H1 (cell line): ENCODE results near the gene GHRL. TPM values are rescaled to one million over a fixed set of nuclear protein-coding genes. Genes with fewer than 3 reads are reported as not detected.

ENCODE experiments used
- CTCF ChIA-PET: fragments of 300-600 bp; sonication (Branson Sonifier 250); formaldehyde crosslinking; loops from one replicate; lab custom pipeline; 2021; ENCODE audit not compliant: partially characterized antibody; lab: Charles Lee
- POLR2A ChIA-PET: fragments of 300-600 bp; sonication (Branson Sonifier 250); formaldehyde crosslinking; loops from one replicate; lab custom pipeline; 2021; ENCODE audit warnings: inconsistent platforms; ENCODE audit not compliant: partially characterized antibody; lab: Charles Lee
- DNase-seq, 2 experiments: peaks; one replicate each; pipeline versions ENCODE4 v3.0.0 to v3.0.0-alpha.2; 2010 to 2022; ENCODE audit warnings: low spot score in 2 of 2, low read depth in 1 of 2, mixed read lengths in 1 of 2
- FAIRE-seq: peaks from 2 replicates; lab custom pipeline; 2011; peaks lifted over from hg19 to GRCh38; lab: Jason Lieb, UNC
- H2AFZ ChIP-seq: 2 replicates; pipeline ENCODE4 v1.8.1; 2012; ENCODE audit warnings: low read length, inconsistent platforms
- H2AK5ac ChIP-seq: 2 replicates; pipeline ENCODE4 v1.6.1; 2013; ENCODE audit warnings: low read depth, low read length
- H2BK120ac ChIP-seq: replicated peaks from 2 replicates; pipeline ENCODE3; 2013; ENCODE audit warnings: low read depth, low read length, inconsistent platforms
- H2BK12ac ChIP-seq: 2 replicates; pipeline ENCODE4 v1.6.1; 2013; ENCODE audit warnings: low read depth, low read length
- H2BK15ac ChIP-seq: 2 replicates; pipeline ENCODE4 v1.6.1; 2013; ENCODE audit warnings: low read length
- H2BK20ac ChIP-seq: 2 replicates; pipeline ENCODE4 v1.6.1; 2013; ENCODE audit warnings: low read length
- H2BK5ac ChIP-seq: 2 replicates; pipeline ENCODE4 v1.6.1; 2013; ENCODE audit warnings: low read depth, low read length
- H3K14ac ChIP-seq: 2 replicates; pipeline ENCODE4 v1.6.1; 2013; ENCODE audit warnings: inconsistent platforms; ENCODE audit not compliant: insufficient read length
- H3K18ac ChIP-seq: 2 replicates; pipeline ENCODE4 v1.6.1; 2013; ENCODE audit warnings: low read length; ENCODE audit errors: extremely low read depth
- H3K23ac ChIP-seq: 2 replicates; pipeline ENCODE4 v1.6.1; 2013; ENCODE audit warnings: inconsistent platforms; ENCODE audit not compliant: insufficient read length
- H3K23me2 ChIP-seq: 2 replicates; pipeline ENCODE4 v1.6.1; 2013; ENCODE audit warnings: low read depth, low read length
- H3K27ac ChIP-seq: 2 replicates; pipeline ENCODE4 v1.6.1; 2011; ENCODE audit warnings: low read depth, low read length, inconsistent platforms
- H3K27me3 ChIP-seq, 4 experiments: replicated peaks in 1 of 4; 1 replicate in 1 of 4; 2 replicates in 3 of 4; pipeline versions ENCODE4 v1.6.1 to v1.8.1; 2011 to 2013; ENCODE audit warnings: low read length in 3 of 4, mild to moderate bottlenecking in 3 of 4, inconsistent platforms in 2 of 4, mixed read lengths in 2 of 4, moderate library complexity in 1 of 4; ENCODE audit not compliant: control insufficient read depth in 3 of 4, insufficient read depth in 3 of 4; ENCODE audit errors: extremely low read depth in 1 of 4
- H3K36me3 ChIP-seq, 4 experiments: 2 replicates each; pipeline versions ENCODE4 v1.6.1 to v1.8.1; 2011 to 2013; ENCODE audit warnings: mild to moderate bottlenecking in 4 of 4, low read length in 3 of 4, moderate library complexity in 2 of 4, control low read depth in 1 of 4, inconsistent platforms in 1 of 4; ENCODE audit not compliant: insufficient read depth in 4 of 4, control insufficient read depth in 2 of 4
- H3K4ac ChIP-seq: replicated peaks from 2 replicates; pipeline ENCODE3; 2013; ENCODE audit warnings: low read length, low read depth, mixed read lengths, inconsistent platforms; ENCODE audit not compliant: insufficient read length
- H3K4me1 ChIP-seq, 4 experiments: replicated peaks in 1 of 4; 1 replicate in 1 of 4; 2 replicates in 3 of 4; pipeline versions ENCODE4 v1.6.1 to v1.8.1; 2011 to 2013; ENCODE audit warnings: low read length in 3 of 4, inconsistent platforms in 2 of 4, mixed read lengths in 1 of 4; ENCODE audit not compliant: insufficient read depth in 4 of 4, control insufficient read depth in 3 of 4
- H3K4me2 ChIP-seq, 2 experiments: 2 replicates each; pipeline versions ENCODE4 v1.6.1 to v1.8.1; 2011 to 2013; ENCODE audit warnings: low read depth in 2 of 2, low read length in 2 of 2, control low read depth in 1 of 2, inconsistent platforms in 1 of 2, mild to moderate bottlenecking in 1 of 2; ENCODE audit not compliant: insufficient read depth in 1 of 2
- H3K4me3 ChIP-seq, 4 experiments: fragments of 200-600, 300-600 bp in 1 of 4; sonication (generic), shearing (Covaris generic), sonication (Bioruptor Twin) in 1 of 4; 2 replicates each; pipeline versions ENCODE4 v1.5.1 to v1.8.1; 2011 to 2016; ENCODE audit warnings: low read length in 4 of 4, low read depth in 3 of 4, control low read depth in 2 of 4, inconsistent platforms in 2 of 4, mild to moderate bottlenecking in 2 of 4, mixed read lengths in 1 of 4, moderate library complexity in 1 of 4; ENCODE audit not compliant: insufficient read depth in 2 of 4; ENCODE audit errors: extremely low read depth in 1 of 4
- H3K56ac ChIP-seq: replicated peaks from 2 replicates; pipeline ENCODE3; 2013; ENCODE audit warnings: low read depth, mild to moderate bottlenecking, mixed read lengths, low read length, inconsistent platforms; ENCODE audit not compliant: insufficient read length
- H3K79me1 ChIP-seq: 2 replicates; pipeline ENCODE4 v1.6.1; 2013; ENCODE audit warnings: low read depth, low read length, control low read depth
- H3K79me2 ChIP-seq, 2 experiments: 2 replicates each; pipeline versions ENCODE4 v1.6.1 to v1.8.1; 2012 to 2013; ENCODE audit warnings: low read length in 2 of 2, mild to moderate bottlenecking in 2 of 2, inconsistent platforms in 1 of 2; ENCODE audit not compliant: insufficient read depth in 2 of 2, control insufficient read depth in 1 of 2
- H3K9ac ChIP-seq, 4 experiments: replicated peaks in 1 of 4; 1 replicate in 1 of 4; 2 replicates in 3 of 4; pipeline versions ENCODE4 v1.6.1 to v1.8.1; 2011 to 2013; ENCODE audit warnings: low read depth in 3 of 4, low read length in 3 of 4, control low read depth in 2 of 4, mild to moderate bottlenecking in 2 of 4, moderate library complexity in 2 of 4, inconsistent platforms in 1 of 4; ENCODE audit errors: extremely low read depth in 1 of 4
- H3K9me3 ChIP-seq, 2 experiments: 2 replicates each; pipeline versions ENCODE4 v1.6.1 to v1.8.1; 2012 to 2013; ENCODE audit warnings: mild to moderate bottlenecking in 2 of 2, moderate library complexity in 2 of 2, control low read depth in 1 of 2, inconsistent platforms in 1 of 2, low read depth in 1 of 2, low read length in 1 of 2, mixed read lengths in 1 of 2; ENCODE audit not compliant: insufficient read depth in 2 of 2
- H4K20me1 ChIP-seq, 2 experiments: replicated peaks in 1 of 2; 2 replicates each; pipeline versions ENCODE3 to v1.8.1; 2011 to 2013; ENCODE audit warnings: inconsistent platforms in 2 of 2, low read length in 2 of 2, mild to moderate bottlenecking in 1 of 2; ENCODE audit not compliant: insufficient read depth in 2 of 2, control insufficient read depth in 1 of 2
- H4K5ac ChIP-seq: 2 replicates; pipeline ENCODE4 v1.6.1; 2013; ENCODE audit warnings: low read length, low read depth, mixed read lengths, inconsistent platforms; ENCODE audit not compliant: insufficient read length
- H4K8ac ChIP-seq: 2 replicates; pipeline ENCODE4 v1.8.0; 2013; ENCODE audit warnings: mild to moderate bottlenecking, moderate library complexity, low read length, inconsistent platforms; ENCODE audit not compliant: insufficient read depth; ENCODE audit errors: extremely low read depth
- H4K91ac ChIP-seq: replicated peaks from 2 replicates; pipeline ENCODE3; 2013; ENCODE audit warnings: low read length, mixed read lengths, inconsistent platforms; ENCODE audit not compliant: insufficient read length
- BRCA1 ChIP-seq: IDR thresholded peaks from 2 replicates; pipeline ENCODE4 v1.6.1; 2012; ENCODE audit warnings: low read depth, low read length, improper control_type of control experiment
- E2F6 ChIP-seq: IDR thresholded peaks from 2 replicates; pipeline ENCODE4 v1.6.1; 2012; ENCODE audit warnings: inconsistent platforms
- EZH2 ChIP-seq: fragments of 200-600 bp; sonication (generic); IDR thresholded peaks from 2 replicates; pipeline ENCODE4 v1.7.1; 2012; ENCODE audit warnings: low read depth, mild to moderate bottlenecking, moderate library complexity, low read length, inconsistent platforms; ENCODE audit not compliant: severe bottlenecking
- FOSL1 ChIP-seq: IDR thresholded peaks from 2 replicates; pipeline ENCODE4 v1.6.1; 2011; ENCODE audit warnings: mild to moderate bottlenecking, low read depth, low read length, moderate library complexity; ENCODE audit not compliant: insufficient read depth
- KDM4A ChIP-seq: IDR thresholded peaks from one replicate; pipeline ENCODE4 v1.7.1; 2012; ENCODE audit warnings: low read depth, mild to moderate bottlenecking, moderate library complexity, low read length, inconsistent platforms; ENCODE audit not compliant: severe bottlenecking
- MAX ChIP-seq: IDR thresholded peaks from 2 replicates; pipeline ENCODE4 v1.6.1; 2012; ENCODE audit warnings: inconsistent platforms
- SAP30 ChIP-seq: fragments of 300-600 bp; sonication (generic); IDR thresholded peaks from 2 replicates; pipeline ENCODE4 v1.7.1; 2012; ENCODE audit warnings: low read length, moderate library complexity, mild to moderate bottlenecking, inconsistent platforms; ENCODE audit not compliant: insufficient read depth, insufficient replicate concordance
- SIN3A ChIP-seq, 2 experiments: IDR thresholded peaks in 1 of 2; conservative IDR thresholded peaks in 1 of 2; 2 replicates each; pipeline ENCODE4 v1.6.1; 2011 to 2012; ENCODE audit warnings: low read length in 2 of 2, improper control_type of control experiment in 1 of 2, low read depth in 1 of 2, mild to moderate bottlenecking in 1 of 2
- SRF ChIP-seq: IDR thresholded peaks from 2 replicates; pipeline ENCODE4 v1.6.1; 2011; ENCODE audit warnings: mild to moderate bottlenecking, low read depth, low read length, moderate library complexity
- TAF1 ChIP-seq: IDR thresholded peaks from 2 replicates; pipeline ENCODE4 v1.6.1; 2011; ENCODE audit warnings: mild to moderate bottlenecking, low read depth, low read length
- TCF12 ChIP-seq: IDR thresholded peaks from 2 replicates; pipeline ENCODE4 v1.6.1; 2011; ENCODE audit warnings: low read depth, mild to moderate bottlenecking, low read length
- WGBS, 2 experiments: shearing (Covaris generic) in 1 of 2; methylation state at CpG; one replicate each; pipeline versions ENCODE4 v1.1.6 to v1.1.7; 2013 to 2015; ENCODE audit warnings: low lambda C conversion rate in 2 of 2, mixed read lengths in 2 of 2, inconsistent platforms in 1 of 2, low coverage in 1 of 2, missing lambda C conversion rate in 1 of 2; ENCODE audit not compliant: insufficient replicate concordance in 2 of 2, insufficient coverage in 1 of 2, insufficient read length in 1 of 2; ENCODE audit errors: extremely low coverage in 1 of 2, missing lambda C conversion rate in 1 of 2; 5-methylcytosine and 5-hydroxymethylcytosine counted together
- polyA plus RNA-seq, 7 experiments: library from polyadenylated mRNA; depleted of rRNA in 3 of 7; stranded (reverse) in 5 of 7; unstranded in 2 of 7; fragments of >200 nt in 5 of 7; fragments of 200-250 nt in 2 of 7; gene quantifications; 1 replicate in 5 of 7; 2 replicates in 1 of 7; 4 replicates in 1 of 7; pipeline versions ENCODE4 v1.2.1 to v1.2.3, GENCODE V29; 2011 to 2013; ENCODE audit warnings: missing spikeins in 2 of 7, mixed read lengths in 2 of 7
- total RNA-seq: library from RNA; stranded (reverse); fragmentation: NEBNext Ultra II Directional; extraction: Animal tissue kit (Norgen Biotek cat#: 25700); gene quantifications from 2 replicates; pipeline ENCODE4 v1.2.1, GENCODE V29; 2021

GHRL gene
- total and polyA plus RNA-seq, 2 of the 8 experiments (the other 6 are each of a cell fraction or from before 2014, with no cell fraction given): 0.32 to 0.35 TPM

GRCh38 chr3:10319251-10319650, 26.5 kb upstream of the GHRL start:
- no peak overlapping the region for H2BK120ac ChIP-seq
- no peak overlapping the region for H4K8ac ChIP-seq
- peak overlapping the region; percentile 36 to 83; a peak in 3 of 4 replicates for H3K4me2 ChIP-seq
- H2BK12ac ChIP-seq: no peak overlapping the region
- H3K4me3 ChIP-seq: peak overlapping the region in 1 of 4 experiments; percentile 95; a peak in 1 of 8 replicates
- H3K18ac ChIP-seq: no peak overlapping the region
- POLR2A ChIA-PET: interaction anchor here (0.6 to 3.9 kb wide), 4 partner anchors 11 to 188 kb away, joined by 3 to 20 read pairs (median 4); no protein-coding TSS in a partner anchor
- no peak overlapping the region for H2BK20ac ChIP-seq
- CTCF ChIA-PET: interaction anchor here (0.5 to 1.5 kb wide), 4 partner anchors 13 to 151 kb away, joined by 3 to 4 read pairs (median 3); no protein-coding TSS in a partner anchor
- no peak overlapping the region for H2AFZ ChIP-seq
- H3K4me1 ChIP-seq: peaks cover 0 to 4% (median 3%) of the 10 kb centered on the region in 4 experiments; a peak in 5 of 7 replicates
- H2AK5ac ChIP-seq: no peak overlapping the region
- H3K9me3 ChIP-seq: no peaks in the 10 kb centered on the region
- no peak overlapping the region for H3K4ac ChIP-seq
- peaks cover 11 to 25% of the 10 kb centered on the region in 2 experiments for H3K79me2 ChIP-seq
- H4K5ac ChIP-seq: no peak overlapping the region
- FAIRE-seq (no peak), DNase-seq (no peak)
- no peak overlapping the region for H4K91ac ChIP-seq
- H3K9ac ChIP-seq: no peak overlapping the region
- H3K56ac ChIP-seq: no peak overlapping the region
- H2BK5ac ChIP-seq: no peak overlapping the region
- H3K27me3 ChIP-seq: no peaks in the 10 kb centered on the region
- peaks cover 5% of the 10 kb centered on the region; the same call in 1 of the 2 replicates for H3K79me1 ChIP-seq
- peaks cover 23 to 42% (median 38%) of the 10 kb centered on the region in 4 experiments for H3K36me3 ChIP-seq
- H3K23ac ChIP-seq: no peak overlapping the region
- no peak overlapping the region for H3K27ac ChIP-seq
- peaks cover 7% of the 10 kb centered on the region; the same call in 1 of the 2 replicates for H3K23me2 ChIP-seq
- H3K14ac ChIP-seq: no peak overlapping the region
- peaks cover 3 to 10% of the 10 kb centered on the region in 2 experiments for H4K20me1 ChIP-seq
- H2BK15ac ChIP-seq: no peak overlapping the region
- WGBS, 2 experiments: 82% methylated on average over 6 of the region's 6 CpGs; no CpG with 5 or more reads in 1 of the 2 experiments
- TF ChIP-seq EZH2 (no peak), TAF1 (no peak), SIN3A (conservative IDR thresholded peaks at IDR 0.05 in 1 of 2, IDR thresholded peaks at IDR 0.05 in 1 of 2; ENCODE audit: low read depth in 1 of 2, low read length in 2 of 2) (no peak), BRCA1 (no peak), SRF (no peak), KDM4A (no peak), TCF12 (no peak), MAX (no peak), FOSL1 (no peak), E2F6 (no peak), SAP30 (no peak)
